Activated CD4-positive, alpha-beta T cell treated with anti-CD3 and anti-CD28 coated beads, Interleukin-2, amount 10 ng/mL, durations not matched to agents 24 days and 14 days (primary cell): ENCODE data around the gene EXOC2. TPM values are rescaled to one million over a fixed set of nuclear protein-coding genes. Genes with fewer than 3 reads are reported as not detected.

Experiments used
- DNase-seq: peaks from one replicate; pipeline ENCODE4 v3.0.0; 2022
- H3K27ac Mint-ChIP-seq: one replicate; pipeline ENCODE4 v1.8.0; 2022; ENCODE audit warnings: mild to moderate bottlenecking, mixed read lengths
- H3K27me3 Mint-ChIP-seq: one replicate; pipeline ENCODE4 v1.8.0; 2022; ENCODE audit warnings: mixed read lengths
- H3K36me3 Mint-ChIP-seq: one replicate; pipeline ENCODE4 v1.8.0; 2022; ENCODE audit warnings: low read depth, mild to moderate bottlenecking, mixed read lengths
- H3K4me1 Mint-ChIP-seq: one replicate; pipeline ENCODE4 v1.8.0; 2021; ENCODE audit warnings: mixed read lengths
- H3K4me3 Mint-ChIP-seq: one replicate; pipeline ENCODE4 v1.8.0; 2022; ENCODE audit warnings: mild to moderate bottlenecking, moderate library complexity, mixed read lengths
- H3K9me3 Mint-ChIP-seq: one replicate; pipeline ENCODE4 v1.8.0; 2021; ENCODE audit warnings: mixed read lengths
- intact Hi-C: fragments of 100-400 bp; cut with micrococcal nuclease; formaldehyde crosslinking; loops from one replicate; pipeline ENCODE4 v1.15.1; 2023
- total RNA-seq: library from RNA; stranded (reverse); gene quantifications from 2 replicates; pipeline ENCODE4 v1.2.3, GENCODE V29; 2022

Gene EXOC2
- total RNA-seq, 1 donor from 2014 or later: 43.6 TPM

DNA sequence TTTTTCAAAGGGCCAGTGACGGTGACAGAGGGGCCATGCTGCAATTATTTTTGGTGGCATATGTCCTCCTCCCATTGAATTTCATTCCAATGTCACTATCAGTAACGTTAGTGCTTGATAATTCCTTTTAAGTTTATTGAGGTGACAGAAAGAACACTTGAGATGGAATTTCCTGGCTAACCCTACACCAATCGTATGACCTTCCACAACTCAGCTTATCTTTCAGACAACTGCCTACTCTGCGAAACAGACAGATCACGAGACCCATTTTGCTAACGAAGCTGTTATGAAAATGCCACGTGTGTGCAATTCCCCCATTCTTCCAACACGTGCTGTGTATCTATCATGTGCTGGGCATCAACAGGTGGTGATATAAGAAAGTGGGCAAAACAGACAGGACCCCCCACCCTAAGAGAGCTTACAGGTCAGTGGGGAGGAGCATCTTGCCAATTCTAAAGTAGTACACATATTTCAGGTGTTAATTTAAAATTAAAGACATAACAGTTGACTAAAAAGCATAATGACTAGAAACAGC, 188.4 kb downstream of the EXOC2 start:
- Mint-ChIP-seq H3K9me3 (no peaks in the 10 kb centered on the region), H3K27ac (peak overlapping the region; percentile 98), H3K27me3 (no peaks in the 10 kb centered on the region), H3K36me3 (peaks cover 25% of the 10 kb centered on the region), H3K4me1 (peaks cover 83% of the 10 kb centered on the region), H3K4me3 (no peak overlapping the region)
- DNase-seq: peak; percentile 51
- intact Hi-C loops: no loop called here

DNA sequence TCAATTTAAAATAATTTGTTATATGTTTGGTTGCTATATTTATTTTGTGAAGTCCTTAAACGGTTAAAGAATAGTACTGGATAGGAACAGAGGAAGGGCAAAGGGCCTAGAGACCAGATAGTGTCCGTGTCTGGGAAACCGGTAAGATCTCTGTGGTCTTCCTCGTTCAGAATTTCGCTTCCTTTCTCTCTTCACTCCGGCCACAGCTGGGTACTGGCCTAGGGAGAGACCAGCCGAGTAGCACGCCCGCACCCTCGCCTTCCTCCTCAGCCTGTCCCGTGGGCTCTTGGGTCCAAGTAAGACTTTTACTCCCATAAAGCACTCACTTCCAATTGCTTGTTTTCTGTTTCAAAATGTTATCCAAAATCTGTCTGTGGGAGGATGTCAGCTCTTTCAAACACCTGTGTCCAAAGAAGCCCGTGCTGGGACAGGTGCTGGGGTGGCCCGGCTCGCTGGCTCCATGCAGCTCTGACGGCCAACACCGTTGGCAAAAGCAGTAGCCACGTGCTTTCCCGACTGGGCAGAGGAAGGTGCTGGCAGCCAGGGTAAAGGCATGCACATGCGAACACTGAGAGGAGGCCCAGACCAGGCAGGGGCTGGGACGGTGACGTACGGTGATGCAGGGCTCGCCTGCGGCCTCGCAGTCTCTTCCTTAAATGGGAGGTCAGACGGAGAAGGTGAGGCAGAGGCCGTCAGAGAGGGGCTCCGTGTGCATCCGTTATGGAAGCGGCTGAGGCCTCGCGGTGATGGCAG, 189.2 kb downstream of the EXOC2 start:
- peak overlapping the region; percentile 98 for H3K27ac Mint-ChIP-seq
- H3K4me1 Mint-ChIP-seq: peaks cover 82% of the 10 kb centered on the region
- intact Hi-C loops: no loop called here
- H3K9me3 Mint-ChIP-seq: no peaks in the 10 kb centered on the region
- H3K27me3 Mint-ChIP-seq: no peaks in the 10 kb centered on the region
- H3K4me3 Mint-ChIP-seq: no peak overlapping the region
- peaks cover 26% of the 10 kb centered on the region for H3K36me3 Mint-ChIP-seq
- DNase-seq: peak; percentile 57

DNA sequence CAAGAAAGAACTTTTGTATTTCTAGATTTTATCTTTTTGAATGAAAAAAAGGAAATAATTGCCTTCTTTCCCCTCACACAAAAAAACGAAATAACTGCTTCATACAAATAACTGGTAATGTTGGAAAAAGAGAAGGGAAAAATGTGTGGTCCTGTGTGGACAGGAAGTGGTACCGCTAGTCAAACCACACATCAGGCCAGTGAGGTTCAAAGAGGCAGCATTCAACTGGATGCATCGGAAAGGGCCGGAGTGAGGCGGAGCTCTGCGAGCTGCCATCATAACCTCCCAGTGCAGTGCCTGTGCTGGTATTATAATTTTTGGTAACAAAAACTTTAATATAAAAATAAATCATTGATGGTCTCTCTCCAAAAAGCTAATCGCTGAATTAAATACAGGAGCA, 190.2 kb downstream of the EXOC2 start:
- peaks cover 30% of the 10 kb centered on the region for H3K36me3 Mint-ChIP-seq
- intact Hi-C loops: loop anchor here (1.0 kb wide), 2 partner anchors 18 to 80 kb away; no protein-coding TSS in a partner anchor
- H3K4me3 Mint-ChIP-seq: peak overlapping the region; percentile 91
- H3K9me3 Mint-ChIP-seq: no peaks in the 10 kb centered on the region
- DNase-seq: peak; percentile 57
- H3K4me1 Mint-ChIP-seq: peaks cover 81% of the 10 kb centered on the region
- H3K27me3 Mint-ChIP-seq: no peaks in the 10 kb centered on the region
- peak overlapping the region; percentile 98 for H3K27ac Mint-ChIP-seq

DNA sequence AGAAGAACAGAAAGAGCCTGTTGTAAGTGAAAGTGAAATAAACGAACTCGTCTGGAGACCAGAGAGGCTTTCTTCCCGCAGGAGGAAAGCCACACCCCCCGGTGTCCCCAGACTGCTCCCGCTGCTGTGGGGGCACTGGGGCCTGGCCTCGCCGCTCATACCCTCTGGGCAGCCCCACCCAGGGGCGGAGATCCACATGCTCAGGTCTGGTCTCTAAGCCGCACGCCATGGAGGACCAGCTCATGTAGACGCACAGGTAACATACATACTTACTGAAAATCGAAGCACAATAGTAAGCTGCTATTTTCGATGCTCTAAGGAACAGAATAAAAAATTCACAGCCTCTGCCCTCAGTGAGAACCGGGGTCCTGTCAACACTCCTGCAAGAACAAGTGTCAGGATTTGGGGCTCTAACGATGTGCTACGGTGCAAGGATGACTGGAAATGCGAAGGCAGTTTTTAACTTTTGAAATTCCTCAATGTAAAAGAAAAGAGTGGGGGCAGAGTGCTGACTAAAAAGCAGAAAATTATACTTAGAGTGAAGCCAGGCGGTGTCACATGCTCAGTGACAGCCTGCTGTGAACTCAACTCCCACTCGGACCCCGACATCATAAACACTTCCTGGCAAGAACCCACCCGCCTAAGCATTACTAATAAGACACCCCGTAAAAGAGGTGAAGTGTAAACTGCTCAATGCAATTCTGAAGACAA, 190.9 kb downstream of the EXOC2 start:
- peaks cover 81% of the 10 kb centered on the region for H3K4me1 Mint-ChIP-seq
- H3K9me3 Mint-ChIP-seq: no peaks in the 10 kb centered on the region
- no peaks in the 10 kb centered on the region for H3K27me3 Mint-ChIP-seq
- DNase-seq: peak; percentile 90
- H3K36me3 Mint-ChIP-seq: peaks cover 31% of the 10 kb centered on the region
- peak overlapping the region; percentile 98 for H3K27ac Mint-ChIP-seq
- peak overlapping the region; percentile 91 for H3K4me3 Mint-ChIP-seq
- intact Hi-C loops: loop anchor here (1.0 kb wide), 2 partner anchors 18 to 80 kb away; no protein-coding TSS in a partner anchor

DNA sequence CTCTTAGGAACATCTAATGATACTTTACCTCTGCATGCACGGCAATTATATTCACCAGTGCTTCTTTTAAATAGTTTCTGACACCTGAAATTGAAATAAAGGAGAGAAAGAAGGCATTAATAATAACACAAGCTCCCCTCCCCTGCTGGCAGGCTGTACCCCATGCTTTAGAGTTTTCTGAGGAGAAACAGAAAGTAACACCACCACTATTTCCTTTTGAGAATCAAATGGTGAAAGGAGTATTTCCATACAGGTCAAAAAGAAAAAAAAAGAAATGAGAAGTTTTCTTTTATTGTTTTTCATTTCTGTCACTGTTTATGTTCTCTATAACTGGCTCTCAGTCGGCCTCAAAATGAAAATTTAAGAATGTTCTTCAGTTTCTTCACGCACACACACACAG, 193.3 kb downstream of the EXOC2 start:
- Mint-ChIP-seq H3K9me3 (no peaks in the 10 kb centered on the region), H3K27me3 (no peaks in the 10 kb centered on the region), H3K36me3 (peaks cover 36% of the 10 kb centered on the region), H3K27ac (peak overlapping the region; percentile 92), H3K4me1 (peaks cover 73% of the 10 kb centered on the region), H3K4me3 (peak overlapping the region; percentile 78)
- DNase-seq: peak; percentile 78
- intact Hi-C loops: loop anchor here (1.0 to 2.0 kb wide), 7 partner anchors 8 to 311 kb away; no protein-coding TSS in a partner anchor

DNA sequence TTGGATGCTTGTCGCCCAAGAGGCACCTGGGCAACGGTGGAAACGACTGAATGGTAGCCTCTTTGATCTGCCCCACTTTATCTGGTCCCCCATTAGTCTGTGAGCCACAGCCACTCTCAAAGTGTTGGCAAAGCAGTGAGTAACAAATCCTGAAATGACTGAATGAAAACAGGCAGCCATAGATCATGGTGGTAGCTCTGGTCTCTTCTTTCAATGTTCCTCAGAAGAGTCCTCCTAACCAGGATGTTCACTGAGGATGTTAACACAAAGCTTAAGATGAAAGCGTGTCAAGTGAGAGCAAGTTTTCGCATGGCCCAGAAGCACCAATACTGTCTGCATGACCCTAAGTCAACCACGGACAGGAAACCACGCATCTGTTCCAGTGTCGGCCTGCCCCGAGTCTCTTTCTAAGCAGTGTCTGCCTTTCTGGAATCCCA, 194.1 kb downstream of the EXOC2 start:
- Mint-ChIP-seq H3K27ac (peak overlapping the region; percentile 92), H3K4me3 (peak overlapping the region; percentile 78), H3K27me3 (no peaks in the 10 kb centered on the region), H3K9me3 (no peaks in the 10 kb centered on the region), H3K36me3 (peaks cover 33% of the 10 kb centered on the region), H3K4me1 (peaks cover 73% of the 10 kb centered on the region)
- intact Hi-C loops: loop anchor here (1.0 to 2.0 kb wide), 7 partner anchors 8 to 310 kb away; no protein-coding TSS in a partner anchor
- peak; percentile 88 for DNase-seq

DNA sequence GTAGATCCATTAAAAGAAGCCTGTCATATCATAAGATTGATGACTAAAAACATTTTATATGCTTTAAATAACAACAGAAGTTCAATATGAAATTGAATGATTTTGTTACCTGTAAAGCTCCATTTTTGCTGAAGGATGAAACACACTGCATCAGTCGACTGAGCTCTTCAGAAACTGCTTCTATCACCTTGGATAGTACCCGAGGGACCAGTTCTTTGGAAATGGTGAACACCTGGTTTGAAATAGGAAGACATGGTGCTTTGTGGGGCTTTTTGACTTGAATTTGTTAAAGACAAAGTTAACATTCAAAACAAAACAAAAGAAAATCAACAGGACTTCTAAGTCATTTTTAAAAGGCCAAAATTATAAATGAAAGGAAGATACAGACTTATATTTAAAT, 195.7 kb downstream of the EXOC2 start:
- Mint-ChIP-seq H3K27ac (peak overlapping the region; percentile 92), H3K9me3 (no peaks in the 10 kb centered on the region), H3K4me1 (peaks cover 76% of the 10 kb centered on the region), H3K36me3 (peaks cover 41% of the 10 kb centered on the region), H3K4me3 (peak overlapping the region; percentile 78), H3K27me3 (no peaks in the 10 kb centered on the region)
- peak; percentile 54 for DNase-seq
- intact Hi-C loops: no loop called here

DNA sequence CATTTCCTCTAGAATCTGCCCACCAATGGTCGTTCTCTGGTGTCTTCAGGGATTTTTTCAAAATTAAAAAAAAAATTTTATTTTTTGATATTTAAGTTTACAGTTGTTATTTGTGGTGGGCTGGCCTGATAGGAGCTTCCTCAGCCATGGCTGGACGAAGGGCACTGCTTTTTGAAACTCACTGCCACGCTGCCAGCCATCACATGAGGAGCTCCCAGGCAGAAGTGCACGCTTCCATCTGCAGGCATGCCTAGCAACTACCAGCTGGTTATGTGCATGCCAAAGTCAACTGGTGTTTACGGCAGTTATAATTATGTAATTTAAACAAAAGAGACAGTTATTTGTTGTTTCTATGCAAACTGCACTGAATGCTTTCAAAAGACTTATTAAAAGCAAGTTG, 196.3 kb downstream of the EXOC2 start:
- intact Hi-C loops: no loop called here
- Mint-ChIP-seq H3K36me3 (peaks cover 46% of the 10 kb centered on the region), H3K27me3 (no peaks in the 10 kb centered on the region), H3K27ac (no peak overlapping the region), H3K9me3 (no peaks in the 10 kb centered on the region), H3K4me1 (peaks cover 76% of the 10 kb centered on the region), H3K4me3 (peak overlapping the region; percentile 78)
- peak; percentile 54 for DNase-seq

- peaks cover 88% of the 10 kb centered on the region for H3K4me1 Mint-ChIP-seq
- H3K36me3 Mint-ChIP-seq: peaks cover 53% of the 10 kb centered on the region
- no peaks in the 10 kb centered on the region for H3K9me3 Mint-ChIP-seq
- intact Hi-C loops: loop anchor here (5.0 kb wide), 2 partner anchors 157 to 202 kb away; partner anchors contain the start of gene DUSP22
- H3K27me3 Mint-ChIP-seq: no peaks in the 10 kb centered on the region
- peak overlapping the region; percentile 99 for H3K27ac Mint-ChIP-seq
- H3K4me3 Mint-ChIP-seq: peak overlapping the region; percentile 77
- DNase-seq: peak; percentile 67
Measured at GRCh38 chr6:494394-494793, 198.5 kb downstream of the EXOC2 start.

DNA sequence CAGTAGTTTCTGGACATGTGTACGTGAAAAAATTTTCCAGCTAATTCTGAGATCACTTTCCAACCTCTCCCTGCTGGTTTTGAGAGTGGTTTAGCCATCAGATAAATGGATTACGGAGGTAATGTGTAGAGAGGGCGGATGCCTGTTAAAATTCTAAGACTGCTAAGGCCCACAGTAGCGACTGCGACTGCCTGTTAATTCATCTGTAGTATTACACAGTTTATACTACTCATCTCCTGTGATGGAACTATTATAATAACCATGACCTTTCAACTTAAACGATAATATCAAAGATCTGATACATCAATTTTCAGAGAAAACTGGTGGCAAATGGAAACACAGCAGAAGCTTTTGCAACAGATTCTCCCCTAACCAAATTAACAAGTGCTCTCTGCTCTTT, 199.1 kb downstream of the EXOC2 start:
- Mint-ChIP-seq H3K4me3 (peak overlapping the region; percentile 77), H3K4me1 (peaks cover 88% of the 10 kb centered on the region), H3K27ac (peak overlapping the region; percentile 99), H3K27me3 (no peaks in the 10 kb centered on the region), H3K36me3 (peaks cover 59% of the 10 kb centered on the region), H3K9me3 (no peaks in the 10 kb centered on the region)
- intact Hi-C loops: loop anchor here (5.0 kb wide), 2 partner anchors 157 to 202 kb away; partner anchors contain the start of gene DUSP22
- DNase-seq: peak; percentile 59

DNA sequence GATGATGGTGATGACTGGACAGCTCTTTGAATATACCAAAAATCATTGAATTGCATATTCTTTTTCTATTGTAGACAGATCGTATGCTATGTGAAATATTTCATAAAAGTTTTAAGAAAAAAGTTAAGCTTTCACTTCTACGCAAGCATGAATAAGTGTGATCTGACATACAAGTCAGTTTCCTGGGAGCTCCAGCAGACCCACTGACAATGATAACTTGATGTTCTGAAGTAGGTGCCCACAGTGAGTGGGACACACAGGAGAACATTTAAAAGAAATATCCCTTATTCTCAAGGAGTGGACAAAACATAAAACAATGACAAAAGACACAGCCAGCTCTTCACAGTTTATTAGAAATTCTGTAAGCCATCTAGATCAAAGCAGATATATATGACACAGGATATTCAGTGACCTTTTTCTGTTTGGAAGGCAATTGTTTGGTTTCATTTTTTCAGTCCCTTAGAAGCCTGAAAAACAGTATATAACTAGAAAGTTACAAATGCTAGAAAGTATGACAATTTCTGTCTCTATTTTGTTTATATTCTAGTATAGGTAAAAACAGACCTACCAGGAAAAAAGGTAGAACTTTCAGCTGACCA, 200.0 kb downstream of the EXOC2 start:
- intact Hi-C loops: loop anchor here (5.0 kb wide), 2 partner anchors 156 to 201 kb away; partner anchors contain the start of gene DUSP22
- Mint-ChIP-seq H3K27me3 (no peaks in the 10 kb centered on the region), H3K4me3 (peak overlapping the region; percentile 77), H3K4me1 (peaks cover 86% of the 10 kb centered on the region), H3K27ac (peak overlapping the region; percentile 99), H3K9me3 (no peaks in the 10 kb centered on the region), H3K36me3 (peaks cover 60% of the 10 kb centered on the region)
- DNase-seq: peak; percentile 66

- peak overlapping the region; percentile 99 for H3K27ac Mint-ChIP-seq
- peak; percentile 55 for DNase-seq
- H3K36me3 Mint-ChIP-seq: peaks cover 63% of the 10 kb centered on the region
- intact Hi-C loops: loop anchor here (5.0 kb wide), 2 partner anchors 155 to 200 kb away; partner anchors contain the start of gene DUSP22
- H3K4me1 Mint-ChIP-seq: peaks cover 85% of the 10 kb centered on the region
- peak overlapping the region; percentile 77 for H3K4me3 Mint-ChIP-seq
- H3K27me3 Mint-ChIP-seq: no peaks in the 10 kb centered on the region
- no peaks in the 10 kb centered on the region for H3K9me3 Mint-ChIP-seq
Measured at GRCh38 chr6:492178-492577, 200.8 kb downstream of the EXOC2 start.

DNA sequence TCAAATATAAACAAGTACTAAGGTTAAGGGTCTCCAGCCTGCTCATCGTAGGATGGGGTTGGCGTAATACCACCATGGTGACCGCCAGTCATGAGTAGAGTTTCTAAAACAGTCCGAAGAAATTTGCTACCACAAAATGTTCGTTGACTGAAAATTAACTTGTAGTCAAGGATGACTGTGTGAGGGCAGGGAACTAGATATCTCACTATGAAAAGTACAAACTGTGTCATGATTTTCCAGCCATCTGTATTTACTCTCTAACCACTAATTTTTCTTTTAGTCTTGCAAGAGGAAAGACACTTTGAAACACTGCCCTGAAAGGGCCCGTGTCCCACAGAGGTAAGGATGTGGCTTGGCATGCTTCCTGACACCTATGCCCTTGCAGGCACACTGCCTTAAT, 201.7 kb downstream of the EXOC2 start:
- Mint-ChIP-seq H3K4me3 (peak overlapping the region; percentile 77), H3K9me3 (no peaks in the 10 kb centered on the region), H3K4me1 (peaks cover 86% of the 10 kb centered on the region), H3K27me3 (no peaks in the 10 kb centered on the region), H3K36me3 (peaks cover 66% of the 10 kb centered on the region), H3K27ac (peak overlapping the region; percentile 99)
- peak; percentile 84 for DNase-seq
- intact Hi-C loops: loop anchor here (1.0 to 5.0 kb wide), 6 partner anchors 8 to 296 kb away; partner anchors contain the start of gene DUSP22
